ENCODE data around the gene RBFOX2. TPM values are rescaled to one million over a fixed set of nuclear protein-coding genes. Genes with fewer than 3 reads are reported as not detected.

The RBFOX2 gene
- polyA plus RNA-seq, 1 donor = 67.0 TPM

DNA sequence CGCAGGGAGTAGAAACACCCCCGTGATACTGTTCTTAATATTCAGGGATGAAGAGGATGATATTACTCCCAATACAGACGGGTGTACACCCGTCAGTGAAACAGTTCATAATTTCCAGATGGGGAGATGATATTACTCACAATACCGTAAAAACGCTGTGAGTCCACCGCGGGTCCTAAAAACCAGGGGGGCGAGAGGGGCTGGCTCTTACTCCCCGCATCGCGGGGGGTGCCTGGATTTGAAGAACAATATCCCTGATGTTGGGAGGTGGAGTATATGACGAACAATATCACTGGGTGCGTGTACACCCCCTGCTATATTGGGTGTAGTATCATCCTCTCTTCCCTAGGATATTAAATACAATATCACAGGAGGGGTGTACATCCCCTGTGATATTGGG, 331.5 kb downstream of the RBFOX2 start:
- no peaks in the 10 kb centered on the region for H3K27me3 ChIP-seq (ENCODE audit: control insufficient read depth, insufficient read depth, low read length)
- DNase-seq = no peak
- H3K36me3 ChIP-seq (ENCODE audit: control insufficient read depth, insufficient read depth, low read length) = no peaks in the 10 kb centered on the region
- no peak overlapping the region for H3K27ac ChIP-seq (ENCODE audit: low read length)
- no peaks in the 10 kb centered on the region for H3K9me3 ChIP-seq (ENCODE audit: control insufficient read depth, low read depth, low read length)
- 92% methylated on average over 4 of the region's 14 CpGs for WGBS (ENCODE audit: insufficient coverage, low lambda C conversion rate)
- H3K4me3 ChIP-seq (ENCODE audit: low read length) = no peak overlapping the region
- no peaks in the 10 kb centered on the region for H3K4me1 ChIP-seq (ENCODE audit: control insufficient read depth, insufficient read depth, low read length)

DNA sequence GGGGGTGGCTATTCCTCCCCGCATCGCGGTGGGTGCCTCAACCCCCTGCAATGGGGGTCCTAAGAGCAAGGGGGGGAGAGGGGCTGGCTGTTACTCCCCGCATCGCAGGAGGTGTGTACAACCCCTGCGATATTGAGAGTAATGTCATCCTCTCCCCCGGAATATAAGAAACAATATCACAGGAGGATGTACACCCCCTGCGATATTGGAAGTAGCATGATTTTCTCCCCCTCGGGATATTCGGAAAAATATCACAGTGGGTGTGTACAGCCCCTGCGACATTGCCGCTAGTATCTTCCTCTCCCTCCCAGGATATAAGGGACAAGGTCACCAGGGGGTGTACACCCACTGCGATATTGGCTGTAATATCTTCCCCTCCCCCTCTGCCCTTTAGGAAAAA, 333.4 kb downstream of the RBFOX2 start:
- Histone ChIP-seq H3K27me3 (ENCODE audit: control insufficient read depth, insufficient read depth, low read length) (no peaks in the 10 kb centered on the region), H3K4me1 (ENCODE audit: control insufficient read depth, insufficient read depth, low read length) (no peaks in the 10 kb centered on the region), H3K4me3 (ENCODE audit: low read length) (no peak overlapping the region), H3K9me3 (ENCODE audit: control insufficient read depth, low read depth, low read length) (no peaks in the 10 kb centered on the region), H3K27ac (ENCODE audit: low read length) (no peak overlapping the region), H3K36me3 (ENCODE audit: control insufficient read depth, insufficient read depth, low read length) (no peaks in the 10 kb centered on the region)
- WGBS (ENCODE audit: insufficient coverage, low lambda C conversion rate) = no CpG with 5 or more reads among the region's 13 CpGs
- no peak for DNase-seq

DNA sequence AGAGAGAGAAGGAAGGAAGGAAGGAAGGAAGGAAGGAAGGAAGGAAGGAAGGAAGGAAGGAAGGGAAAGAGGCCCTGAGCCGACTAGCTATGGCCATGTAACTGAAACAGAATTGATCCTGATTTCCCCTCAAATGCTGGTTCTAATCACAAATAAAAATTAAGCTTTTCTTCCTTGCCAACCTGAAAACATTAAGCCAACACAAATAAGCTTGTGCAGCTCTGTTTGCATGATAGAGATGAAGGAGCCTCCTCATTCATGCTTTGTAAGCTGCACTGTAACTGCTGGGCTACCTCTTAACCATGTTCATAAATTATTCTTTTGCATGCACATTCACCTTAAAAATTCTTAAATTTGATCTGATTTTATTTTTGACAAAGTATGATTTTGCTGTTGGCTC, 338.6 kb downstream of the RBFOX2 start:
- no peak overlapping the region for H3K27ac ChIP-seq (ENCODE audit: low read length)
- no peaks in the 10 kb centered on the region for H3K36me3 ChIP-seq (ENCODE audit: control insufficient read depth, insufficient read depth, low read length)
- no peaks in the 10 kb centered on the region for H3K9me3 ChIP-seq (ENCODE audit: control insufficient read depth, low read depth, low read length)
- 88% methylated on average over 1 of the region's 1 CpG for WGBS (ENCODE audit: insufficient coverage, low lambda C conversion rate)
- no peak for DNase-seq
- H3K4me1 ChIP-seq (ENCODE audit: control insufficient read depth, insufficient read depth, low read length) = no peaks in the 10 kb centered on the region
- H3K4me3 ChIP-seq (ENCODE audit: low read length) = no peak overlapping the region
- no peaks in the 10 kb centered on the region for H3K27me3 ChIP-seq (ENCODE audit: control insufficient read depth, insufficient read depth, low read length)

DNA sequence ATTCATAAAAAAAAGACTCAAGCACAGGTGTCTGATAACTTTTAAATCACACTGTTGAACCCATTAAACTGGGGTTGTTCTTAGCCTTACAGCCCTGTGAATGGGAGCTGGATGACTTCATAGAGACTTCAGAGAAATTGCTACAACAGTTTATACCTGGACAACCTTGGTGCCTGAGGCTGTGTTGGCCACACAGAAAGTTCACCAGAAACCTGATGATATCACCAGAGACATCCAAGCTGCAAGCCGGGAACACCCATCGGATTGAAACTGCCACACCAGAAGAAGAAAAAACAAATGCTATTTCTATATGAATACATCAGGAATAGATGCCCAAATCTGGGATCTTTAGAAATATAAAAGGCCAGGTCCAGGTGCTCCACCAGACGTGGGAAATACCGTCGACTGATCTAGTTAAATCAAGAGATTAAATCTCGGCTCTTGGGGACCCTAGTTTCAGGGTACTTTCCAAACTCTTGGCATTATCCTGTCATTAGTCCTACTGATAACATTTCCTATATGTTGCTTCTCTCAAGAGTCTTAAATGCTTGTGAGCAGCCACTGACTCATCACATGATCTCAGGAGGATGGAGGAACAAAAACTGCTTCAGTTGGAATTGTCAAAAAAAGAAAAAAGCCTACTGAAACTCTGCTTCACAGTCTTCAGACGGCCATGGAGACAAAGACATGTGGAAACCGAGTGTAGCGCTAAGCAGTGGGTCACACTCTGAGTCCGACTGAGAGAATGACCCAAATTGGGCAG, 339.5 kb downstream of the RBFOX2 start:
- H3K27ac ChIP-seq (ENCODE audit: low read length) = no peak overlapping the region
- 100% methylated on average over 1 of the region's 10 CpGs for WGBS (ENCODE audit: insufficient coverage, low lambda C conversion rate)
- no peak for DNase-seq
- H3K4me3 ChIP-seq (ENCODE audit: low read length) = no peak overlapping the region
- no peaks in the 10 kb centered on the region for H3K27me3 ChIP-seq (ENCODE audit: control insufficient read depth, insufficient read depth, low read length)
- no peaks in the 10 kb centered on the region for H3K36me3 ChIP-seq (ENCODE audit: control insufficient read depth, insufficient read depth, low read length)
- H3K9me3 ChIP-seq (ENCODE audit: control insufficient read depth, low read depth, low read length) = no peaks in the 10 kb centered on the region
- H3K4me1 ChIP-seq (ENCODE audit: control insufficient read depth, insufficient read depth, low read length) = no peaks in the 10 kb centered on the region

Other genes starting within 250 kb of the RBFOX2 start
- gene APOL3, start 131.9 kb upstream of the RBFOX2 start, polyA plus RNA-seq = 13.1 TPM
- gene APOL4, start 173.0 kb upstream of the RBFOX2 start, polyA plus RNA-seq = 7.8 TPM
- 42.5 TPM for gene APOL2, start 210.7 kb upstream of the RBFOX2 start, polyA plus RNA-seq
- gene APOL1, start 224.3 kb upstream of the RBFOX2 start, polyA plus RNA-seq = 20.3 TPM

Data from large intestine (tissue), 3 donors.